Suprapubic skin (tissue), 3 donors: ENCODE measurements around the gene GRB10.
"Not testable (repeated sequence)": the region's sequence is repeated elsewhere in the genome, so short reads cannot be mapped to it uniquely, and the experiment has no call there.

Source experiments
- EP300 ChIP-seq: sonication (generic); formaldehyde crosslinking; IDR thresholded peaks from one replicate; pipeline ENCODE4 v1.6.1; 2017; ENCODE audit warnings: antibody characterized with exemption
- POLR2A ChIP-seq, 2 donors: fragments of 450-650 bp; IDR thresholded peaks; one replicate each; pipeline ENCODE4 v1.6.1; 2017; ENCODE audit warnings: antibody characterized with exemption in 2 of 2, mild to moderate bottlenecking in 2 of 2, moderate library complexity in 2 of 2
- TF ChIP-seq, protein P1 (sequence below), 2 donors: fragments of 200-600 bp in 1 of 2; fragments of 450-650 bp in 1 of 2; sonication (generic) in 1 of 2; IDR thresholded peaks; one replicate each; pipeline ENCODE4 v1.5.1; 2016 to 2019; ENCODE audit warnings: antibody characterized with exemption in 2 of 2, mild to moderate bottlenecking in 1 of 2, moderate library complexity in 1 of 2

DNA sequence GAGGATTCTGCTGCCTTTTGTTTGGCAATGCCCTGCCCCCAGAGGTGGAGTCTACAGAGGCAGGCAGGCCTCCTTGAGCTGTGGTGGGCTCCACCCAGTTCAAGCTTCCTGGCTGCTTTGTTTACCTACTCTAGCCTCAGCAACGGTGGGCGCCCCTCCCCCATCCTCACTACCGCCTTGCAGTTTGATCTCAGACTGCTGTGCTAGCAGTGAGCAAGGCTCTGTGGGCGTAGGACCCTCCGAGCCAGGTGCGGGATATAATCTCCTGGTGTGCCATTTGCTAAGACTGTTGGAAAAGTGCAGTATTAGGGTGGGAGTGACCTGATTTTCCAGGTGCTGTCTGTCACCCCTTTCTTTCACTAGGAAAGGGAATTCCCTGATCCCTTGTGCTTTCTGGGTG is 206.3 kb downstream of the GRB10 start:
- not testable (repeated sequence) for TF ChIP-seq EP300; POLR2A (IDR thresholded peaks at IDR 0.05)
- TF ChIP-seq, protein P1, sequence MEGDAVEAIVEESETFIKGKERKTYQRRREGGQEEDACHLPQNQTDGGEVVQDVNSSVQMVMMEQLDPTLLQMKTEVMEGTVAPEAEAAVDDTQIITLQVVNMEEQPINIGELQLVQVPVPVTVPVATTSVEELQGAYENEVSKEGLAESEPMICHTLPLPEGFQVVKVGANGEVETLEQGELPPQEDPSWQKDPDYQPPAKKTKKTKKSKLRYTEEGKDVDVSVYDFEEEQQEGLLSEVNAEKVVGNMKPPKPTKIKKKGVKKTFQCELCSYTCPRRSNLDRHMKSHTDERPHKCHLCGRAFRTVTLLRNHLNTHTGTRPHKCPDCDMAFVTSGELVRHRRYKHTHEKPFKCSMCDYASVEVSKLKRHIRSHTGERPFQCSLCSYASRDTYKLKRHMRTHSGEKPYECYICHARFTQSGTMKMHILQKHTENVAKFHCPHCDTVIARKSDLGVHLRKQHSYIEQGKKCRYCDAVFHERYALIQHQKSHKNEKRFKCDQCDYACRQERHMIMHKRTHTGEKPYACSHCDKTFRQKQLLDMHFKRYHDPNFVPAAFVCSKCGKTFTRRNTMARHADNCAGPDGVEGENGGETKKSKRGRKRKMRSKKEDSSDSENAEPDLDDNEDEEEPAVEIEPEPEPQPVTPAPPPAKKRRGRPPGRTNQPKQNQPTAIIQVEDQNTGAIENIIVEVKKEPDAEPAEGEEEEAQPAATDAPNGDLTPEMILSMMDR (IDR thresholded peaks at IDR 0.05): not testable (repeated sequence)
